SU-DHL-6 (cell line): ENCODE measurements around the gene RNF126.

Experiments
- H2AFZ ChIP-seq: fragments of 200-600 bp; sonication (generic); 2 replicates; pipeline ENCODE4 v1.6.1; 2014; ENCODE audit warnings: low read depth, mild to moderate bottlenecking, moderate library complexity, mixed read lengths, antibody characterized with exemption, low read length; ENCODE audit not compliant: severe bottlenecking
- H3F3A ChIP-seq: fragments of 200-600 bp; shearing (Covaris generic); 2 replicates; pipeline ENCODE4 v1.6.0; 2016; ENCODE audit warnings: antibody characterized with exemption, mild to moderate bottlenecking; ENCODE audit not compliant: insufficient read depth
- H3K27ac ChIP-seq: fragments of 200-600 bp; sonication (generic); 2 replicates; pipeline ENCODE4 v1.5.1; 2016; ENCODE audit warnings: low read depth, mild to moderate bottlenecking, low read length, moderate library complexity, mixed read lengths
- H3K27me3 ChIP-seq: fragments of 200-600 bp; sonication (generic), shearing (Covaris generic); 2 replicates; pipeline ENCODE4 v1.6.0; 2014; ENCODE audit warnings: mild to moderate bottlenecking, low read length
- H3K36me3 ChIP-seq: fragments of 200-600 bp; sonication (generic); 2 replicates; pipeline ENCODE4 v1.6.1; 2014; ENCODE audit warnings: mild to moderate bottlenecking, low read length, mixed read lengths
- H3K4me2 ChIP-seq: fragments of 300-600, 200-600 bp; shearing (Covaris generic), sonication (generic); 2 replicates; pipeline ENCODE4 v1.6.0; 2014; ENCODE audit warnings: low read length, low read depth, mild to moderate bottlenecking; ENCODE audit not compliant: poor library complexity, severe bottlenecking
- H3K4me3 ChIP-seq: fragments of 200-600 bp; sonication (generic); 2 replicates; pipeline ENCODE4 v1.5.1; 2014; ENCODE audit warnings: antibody characterized with exemption, low read length, mild to moderate bottlenecking, mixed read lengths; ENCODE audit not compliant: insufficient read depth, poor library complexity, severe bottlenecking
- H3K79me2 ChIP-seq: fragments of 200-600 bp; sonication (generic); 2 replicates; pipeline ENCODE4 v1.6.1; 2014; ENCODE audit warnings: mild to moderate bottlenecking, low read length, moderate library complexity; ENCODE audit not compliant: insufficient read depth
- H3K9ac ChIP-seq: fragments of 200-600 bp; sonication (generic); 2 replicates; pipeline ENCODE4 v1.7.0; 2014; ENCODE audit warnings: mild to moderate bottlenecking, low read length
- H3K9me2 ChIP-seq: fragments of 200-600 bp; sonication (generic); replicated peaks from 2 replicates; pipeline ENCODE4 v1.6.1; 2014; ENCODE audit warnings: low read length; ENCODE audit not compliant: insufficient read depth
- H3K9me3 ChIP-seq: fragments of 200-600 bp; sonication (generic); 2 replicates; pipeline ENCODE4 v1.6.1; 2014; ENCODE audit warnings: low read length, mixed read lengths; ENCODE audit not compliant: insufficient read depth
- H4K20me1 ChIP-seq: fragments of 200-600 bp; sonication (generic); 2 replicates; pipeline ENCODE4 v1.6.1; 2014; ENCODE audit warnings: low read depth, mild to moderate bottlenecking, antibody characterized with exemption, low read length, moderate library complexity, mixed read lengths
- CTCF ChIP-seq: fragments of 200-600 bp; sonication (generic); IDR thresholded peaks from one replicate; pipeline ENCODE4 v1.5.1; 2017; ENCODE audit warnings: antibody characterized with exemption, mild to moderate bottlenecking, low read length, moderate library complexity; ENCODE audit not compliant: insufficient read depth, poor library complexity, severe bottlenecking
- EZH2phosphoT487 ChIP-seq: fragments of 200-600 bp; sonication (generic), shearing (Covaris generic); conservative IDR thresholded peaks from 2 replicates; pipeline ENCODE4 v1.6.1; 2018; ENCODE audit warnings: mild to moderate bottlenecking, antibody characterized with exemption, low read length, moderate library complexity, mixed read lengths

Gene RNF126

GRCh38 chr19:618674-619285 is 44.2 kb downstream of the RNF126 start:
- H3K27me3 ChIP-seq: no peaks in the 10 kb centered on the region
- no peak for TF ChIP-seq EZH2phosphoT487
- TF ChIP-seq CTCF: no peak
- H4K20me1 ChIP-seq: no peaks in the 10 kb centered on the region
- H3K9me2 ChIP-seq: no peaks in the 10 kb centered on the region
- no peaks in the 10 kb centered on the region for H3K79me2 ChIP-seq
- no peak overlapping the region for H2AFZ ChIP-seq
- H3K9ac ChIP-seq: no peak overlapping the region
- no peak overlapping the region for H3K4me2 ChIP-seq
- no peak overlapping the region for H3K4me3 ChIP-seq
- no peaks in the 10 kb centered on the region for H3K9me3 ChIP-seq
- no peaks in the 10 kb centered on the region for H3K36me3 ChIP-seq
- H3F3A ChIP-seq: no peaks in the 10 kb centered on the region
- no peak overlapping the region for H3K27ac ChIP-seq

GRCh38 chr19:618247-618619 is 44.8 kb downstream of the RNF126 start:
- H3F3A ChIP-seq: no peaks in the 10 kb centered on the region
- H3K27me3 ChIP-seq: no peaks in the 10 kb centered on the region
- H3K9ac ChIP-seq: no peak overlapping the region
- H3K27ac ChIP-seq: no peak overlapping the region
- H3K4me3 ChIP-seq: no peak overlapping the region
- TF ChIP-seq EZH2phosphoT487 (no peak), CTCF (no peak)
- H3K4me2 ChIP-seq: no peak overlapping the region
- no peaks in the 10 kb centered on the region for H3K9me3 ChIP-seq
- H3K79me2 ChIP-seq: no peaks in the 10 kb centered on the region
- no peaks in the 10 kb centered on the region for H4K20me1 ChIP-seq
- H3K36me3 ChIP-seq: no peaks in the 10 kb centered on the region
- no peaks in the 10 kb centered on the region for H3K9me2 ChIP-seq
- H2AFZ ChIP-seq: no peak overlapping the region

GRCh38 chr19:617551-618246 is 45.3 kb downstream of the RNF126 start:
- Histone ChIP-seq H3K36me3 (no peaks in the 10 kb centered on the region), H3K9me2 (no peaks in the 10 kb centered on the region), H3K79me2 (no peaks in the 10 kb centered on the region), H3K4me2 (no peak overlapping the region), H3K27me3 (no peaks in the 10 kb centered on the region), H3K27ac (no peak overlapping the region), H2AFZ (no peak overlapping the region), H3K4me3 (no peak overlapping the region), H3K9ac (no peak overlapping the region), H4K20me1 (no peaks in the 10 kb centered on the region), H3F3A (no peaks in the 10 kb centered on the region), H3K9me3 (no peaks in the 10 kb centered on the region)
- TF ChIP-seq CTCF: no peak
- TF ChIP-seq EZH2phosphoT487: no peak
